H1 (cell line): ENCODE results near the gene CAMSAP3. TPM values are rescaled to one million over a fixed set of nuclear protein-coding genes. Genes with fewer than 3 reads are reported as not detected.

Source experiments
- CTCF ChIA-PET: fragments of 300-600 bp; sonication (Branson Sonifier 250); formaldehyde crosslinking; loops from one replicate; lab custom pipeline; 2021; ENCODE audit not compliant: partially characterized antibody; lab: Charles Lee
- POLR2A ChIA-PET: fragments of 300-600 bp; sonication (Branson Sonifier 250); formaldehyde crosslinking; loops from one replicate; lab custom pipeline; 2021; ENCODE audit warnings: inconsistent platforms; ENCODE audit not compliant: partially characterized antibody; lab: Charles Lee
- DNase-seq, 2 experiments: peaks; one replicate each; pipeline versions ENCODE4 v3.0.0 to v3.0.0-alpha.2; 2010 to 2022; ENCODE audit warnings: low spot score in 2 of 2, low read depth in 1 of 2, mixed read lengths in 1 of 2
- FAIRE-seq: peaks from 2 replicates; lab custom pipeline; 2011; peaks lifted over from hg19 to GRCh38; lab: Jason Lieb, UNC
- H2AFZ ChIP-seq: 2 replicates; pipeline ENCODE4 v1.8.1; 2012; ENCODE audit warnings: low read length, inconsistent platforms
- H2AK5ac ChIP-seq: 2 replicates; pipeline ENCODE4 v1.6.1; 2013; ENCODE audit warnings: low read depth, low read length
- H2BK120ac ChIP-seq: replicated peaks from 2 replicates; pipeline ENCODE3; 2013; ENCODE audit warnings: low read depth, low read length, inconsistent platforms
- H2BK12ac ChIP-seq: 2 replicates; pipeline ENCODE4 v1.6.1; 2013; ENCODE audit warnings: low read depth, low read length
- H2BK15ac ChIP-seq: 2 replicates; pipeline ENCODE4 v1.6.1; 2013; ENCODE audit warnings: low read length
- H2BK20ac ChIP-seq: 2 replicates; pipeline ENCODE4 v1.6.1; 2013; ENCODE audit warnings: low read length
- H2BK5ac ChIP-seq: 2 replicates; pipeline ENCODE4 v1.6.1; 2013; ENCODE audit warnings: low read depth, low read length
- H3K14ac ChIP-seq: 2 replicates; pipeline ENCODE4 v1.6.1; 2013; ENCODE audit warnings: inconsistent platforms; ENCODE audit not compliant: insufficient read length
- H3K18ac ChIP-seq: 2 replicates; pipeline ENCODE4 v1.6.1; 2013; ENCODE audit warnings: low read length; ENCODE audit errors: extremely low read depth
- H3K23ac ChIP-seq: 2 replicates; pipeline ENCODE4 v1.6.1; 2013; ENCODE audit warnings: inconsistent platforms; ENCODE audit not compliant: insufficient read length
- H3K23me2 ChIP-seq: 2 replicates; pipeline ENCODE4 v1.6.1; 2013; ENCODE audit warnings: low read depth, low read length
- H3K27ac ChIP-seq: 2 replicates; pipeline ENCODE4 v1.6.1; 2011; ENCODE audit warnings: low read depth, low read length, inconsistent platforms
- H3K27me3 ChIP-seq, 4 experiments: replicated peaks in 1 of 4; 1 replicate in 1 of 4; 2 replicates in 3 of 4; pipeline versions ENCODE4 v1.6.1 to v1.8.1; 2011 to 2013; ENCODE audit warnings: low read length in 3 of 4, mild to moderate bottlenecking in 3 of 4, inconsistent platforms in 2 of 4, mixed read lengths in 2 of 4, moderate library complexity in 1 of 4; ENCODE audit not compliant: control insufficient read depth in 3 of 4, insufficient read depth in 3 of 4; ENCODE audit errors: extremely low read depth in 1 of 4
- H3K36me3 ChIP-seq, 4 experiments: 2 replicates each; pipeline versions ENCODE4 v1.6.1 to v1.8.1; 2011 to 2013; ENCODE audit warnings: mild to moderate bottlenecking in 4 of 4, low read length in 3 of 4, moderate library complexity in 2 of 4, control low read depth in 1 of 4, inconsistent platforms in 1 of 4; ENCODE audit not compliant: insufficient read depth in 4 of 4, control insufficient read depth in 2 of 4
- H3K4ac ChIP-seq: replicated peaks from 2 replicates; pipeline ENCODE3; 2013; ENCODE audit warnings: low read length, low read depth, mixed read lengths, inconsistent platforms; ENCODE audit not compliant: insufficient read length
- H3K4me1 ChIP-seq, 4 experiments: replicated peaks in 1 of 4; 1 replicate in 1 of 4; 2 replicates in 3 of 4; pipeline versions ENCODE4 v1.6.1 to v1.8.1; 2011 to 2013; ENCODE audit warnings: low read length in 3 of 4, inconsistent platforms in 2 of 4, mixed read lengths in 1 of 4; ENCODE audit not compliant: insufficient read depth in 4 of 4, control insufficient read depth in 3 of 4
- H3K4me2 ChIP-seq, 2 experiments: 2 replicates each; pipeline versions ENCODE4 v1.6.1 to v1.8.1; 2011 to 2013; ENCODE audit warnings: low read depth in 2 of 2, low read length in 2 of 2, control low read depth in 1 of 2, inconsistent platforms in 1 of 2, mild to moderate bottlenecking in 1 of 2; ENCODE audit not compliant: insufficient read depth in 1 of 2
- H3K4me3 ChIP-seq, 4 experiments: fragments of 200-600, 300-600 bp in 1 of 4; sonication (generic), shearing (Covaris generic), sonication (Bioruptor Twin) in 1 of 4; 2 replicates each; pipeline versions ENCODE4 v1.5.1 to v1.8.1; 2011 to 2016; ENCODE audit warnings: low read length in 4 of 4, low read depth in 3 of 4, control low read depth in 2 of 4, inconsistent platforms in 2 of 4, mild to moderate bottlenecking in 2 of 4, mixed read lengths in 1 of 4, moderate library complexity in 1 of 4; ENCODE audit not compliant: insufficient read depth in 2 of 4; ENCODE audit errors: extremely low read depth in 1 of 4
- H3K56ac ChIP-seq: replicated peaks from 2 replicates; pipeline ENCODE3; 2013; ENCODE audit warnings: low read depth, mild to moderate bottlenecking, mixed read lengths, low read length, inconsistent platforms; ENCODE audit not compliant: insufficient read length
- H3K79me1 ChIP-seq: 2 replicates; pipeline ENCODE4 v1.6.1; 2013; ENCODE audit warnings: low read depth, low read length, control low read depth
- H3K79me2 ChIP-seq, 2 experiments: 2 replicates each; pipeline versions ENCODE4 v1.6.1 to v1.8.1; 2012 to 2013; ENCODE audit warnings: low read length in 2 of 2, mild to moderate bottlenecking in 2 of 2, inconsistent platforms in 1 of 2; ENCODE audit not compliant: insufficient read depth in 2 of 2, control insufficient read depth in 1 of 2
- H3K9ac ChIP-seq, 4 experiments: replicated peaks in 1 of 4; 1 replicate in 1 of 4; 2 replicates in 3 of 4; pipeline versions ENCODE4 v1.6.1 to v1.8.1; 2011 to 2013; ENCODE audit warnings: low read depth in 3 of 4, low read length in 3 of 4, control low read depth in 2 of 4, mild to moderate bottlenecking in 2 of 4, moderate library complexity in 2 of 4, inconsistent platforms in 1 of 4; ENCODE audit errors: extremely low read depth in 1 of 4
- H3K9me3 ChIP-seq, 2 experiments: 2 replicates each; pipeline versions ENCODE4 v1.6.1 to v1.8.1; 2012 to 2013; ENCODE audit warnings: mild to moderate bottlenecking in 2 of 2, moderate library complexity in 2 of 2, control low read depth in 1 of 2, inconsistent platforms in 1 of 2, low read depth in 1 of 2, low read length in 1 of 2, mixed read lengths in 1 of 2; ENCODE audit not compliant: insufficient read depth in 2 of 2
- H4K20me1 ChIP-seq, 2 experiments: replicated peaks in 1 of 2; 2 replicates each; pipeline versions ENCODE3 to v1.8.1; 2011 to 2013; ENCODE audit warnings: inconsistent platforms in 2 of 2, low read length in 2 of 2, mild to moderate bottlenecking in 1 of 2; ENCODE audit not compliant: insufficient read depth in 2 of 2, control insufficient read depth in 1 of 2
- H4K5ac ChIP-seq: 2 replicates; pipeline ENCODE4 v1.6.1; 2013; ENCODE audit warnings: low read length, low read depth, mixed read lengths, inconsistent platforms; ENCODE audit not compliant: insufficient read length
- H4K8ac ChIP-seq: 2 replicates; pipeline ENCODE4 v1.8.0; 2013; ENCODE audit warnings: mild to moderate bottlenecking, moderate library complexity, low read length, inconsistent platforms; ENCODE audit not compliant: insufficient read depth; ENCODE audit errors: extremely low read depth
- H4K91ac ChIP-seq: replicated peaks from 2 replicates; pipeline ENCODE3; 2013; ENCODE audit warnings: low read length, mixed read lengths, inconsistent platforms; ENCODE audit not compliant: insufficient read length
- EGR1 ChIP-seq: IDR thresholded peaks from 2 replicates; pipeline ENCODE4 v1.6.1; 2011; ENCODE audit warnings: low read depth, low read length, borderline replicate concordance
- WGBS, 2 experiments: shearing (Covaris generic) in 1 of 2; methylation state at CpG; one replicate each; pipeline versions ENCODE4 v1.1.6 to v1.1.7; 2013 to 2015; ENCODE audit warnings: low lambda C conversion rate in 2 of 2, mixed read lengths in 2 of 2, inconsistent platforms in 1 of 2, low coverage in 1 of 2, missing lambda C conversion rate in 1 of 2; ENCODE audit not compliant: insufficient replicate concordance in 2 of 2, insufficient coverage in 1 of 2, insufficient read length in 1 of 2; ENCODE audit errors: extremely low coverage in 1 of 2, missing lambda C conversion rate in 1 of 2; 5-methylcytosine and 5-hydroxymethylcytosine counted together
- polyA plus RNA-seq, 7 experiments: library from polyadenylated mRNA; depleted of rRNA in 3 of 7; stranded (reverse) in 5 of 7; unstranded in 2 of 7; fragments of >200 nt in 5 of 7; fragments of 200-250 nt in 2 of 7; gene quantifications; 1 replicate in 5 of 7; 2 replicates in 1 of 7; 4 replicates in 1 of 7; pipeline versions ENCODE4 v1.2.1 to v1.2.3, GENCODE V29; 2011 to 2013; ENCODE audit warnings: missing spikeins in 2 of 7, mixed read lengths in 2 of 7
- total RNA-seq: library from RNA; stranded (reverse); fragmentation: NEBNext Ultra II Directional; extraction: Animal tissue kit (Norgen Biotek cat#: 25700); gene quantifications from 2 replicates; pipeline ENCODE4 v1.2.1, GENCODE V29; 2021

The CAMSAP3 gene
- total and polyA plus RNA-seq, 2 of the 8 experiments (the other 6 are each of a cell fraction or from before 2014, with no cell fraction given): 11.4 to 30.4 TPM

- no peak for FAIRE-seq
Observed at GRCh38 chr19:7579182-7579581, 16.5 kb upstream of the CAMSAP3 start.

More at GRCh38 chr19:7579182-7579581, 16.5 kb upstream of the CAMSAP3 start:
- no peak overlapping the region for H3K4ac ChIP-seq
- no peak overlapping the region for H4K8ac ChIP-seq
- CTCF ChIA-PET: interaction anchor here (1.0 to 2.8 kb wide), 3 partner anchors 10 to 309 kb away, joined by 3 to 11 read pairs (median 4); partner anchors contain the start of gene LRRC8E
- POLR2A ChIA-PET: no interaction called here
- H2AFZ ChIP-seq: no peak overlapping the region
- no peak overlapping the region for H2BK12ac ChIP-seq
- H3K36me3 ChIP-seq: no peaks in the 10 kb centered on the region
- no peak overlapping the region for H3K4me3 ChIP-seq
- H4K5ac ChIP-seq: no peak overlapping the region
- H4K20me1 ChIP-seq: no peaks in the 10 kb centered on the region
- no peak overlapping the region for H2BK20ac ChIP-seq
- no peak for TF ChIP-seq EGR1
- no peak overlapping the region for H3K9ac ChIP-seq
- H3K14ac ChIP-seq: no peak overlapping the region
- no peak overlapping the region for H3K18ac ChIP-seq
- H3K79me2 ChIP-seq: no peaks in the 10 kb centered on the region
- H2AK5ac ChIP-seq: no peak overlapping the region
- H2BK120ac ChIP-seq: no peak overlapping the region
- no peaks in the 10 kb centered on the region for H3K4me1 ChIP-seq
- H3K79me1 ChIP-seq: no peaks in the 10 kb centered on the region
- H3K23ac ChIP-seq: no peak overlapping the region
- H3K4me2 ChIP-seq: no peak overlapping the region
- no peak overlapping the region for H2BK5ac ChIP-seq
- 94% methylated on average over 6 of the region's 6 CpGs; no CpG with 5 or more reads in 1 of the 2 experiments for WGBS, 2 experiments
- 0 out of 7 replicates have a peak, but pooled peaks cover 0 to 2% (median 0%) of the 10 kb centered on the region in 4 experiments for H3K27me3 ChIP-seq
- no peaks in the 10 kb centered on the region for H3K9me3 ChIP-seq
- DNase-seq: no peak
- no peak overlapping the region for H4K91ac ChIP-seq
- no peak overlapping the region for H3K56ac ChIP-seq
- H3K23me2 ChIP-seq: no peaks in the 10 kb centered on the region
- no peak overlapping the region for H2BK15ac ChIP-seq
- no peak overlapping the region for H3K27ac ChIP-seq
